BJ (cell line): Measurements from ENCODE around the gene GPBP1. TPM values are rescaled to one million over a fixed set of nuclear protein-coding genes. Genes with fewer than 3 reads are reported as not detected.

Source experiments
- CTCF ChIA-PET: fragments of 350-600 bp; formaldehyde crosslinking; extraction: SDS; loops from one replicate; lab custom pipeline; 2021; ENCODE audit warnings: antibody characterized with exemption, inconsistent platforms; lab: Yijun Ruan, JAX
- POLR2A ChIA-PET: fragments of 300-600 bp; sonication (Branson Sonifier 250); formaldehyde crosslinking; extraction: SDS; loops from one replicate; lab custom pipeline; 2021; ENCODE audit warnings: antibody characterized with exemption; lab: Charles Lee
- DNase-seq: peaks from one replicate; pipeline ENCODE4 v3.0.0-alpha.2; 2011; ENCODE audit warnings: low read depth
- H3K27me3 ChIP-seq: 2 replicates; pipeline ENCODE4 v1.6.0; 2011; ENCODE audit warnings: low read length; ENCODE audit not compliant: control insufficient read depth, insufficient read depth
- H3K36me3 ChIP-seq: 2 replicates; pipeline ENCODE4 v1.5.1; 2011; ENCODE audit warnings: low read length; ENCODE audit not compliant: control insufficient read depth, insufficient read depth
- H3K4me3 ChIP-seq: 2 replicates; pipeline ENCODE4 v1.5.1; 2011; ENCODE audit warnings: low read depth, mild to moderate bottlenecking, control low read depth, low read length
- polyA plus RNA-seq: library from polyadenylated mRNA; depleted of rRNA; stranded (reverse); fragments of >200 nt; gene quantifications from 2 replicates; pipeline ENCODE4 v1.2.3, GENCODE V29; 2011
- TF ChIP-seq, protein P1 (sequence below): IDR thresholded peaks from 2 replicates; pipeline ENCODE4 v1.5.1; 2011; ENCODE audit warnings: low read depth, mild to moderate bottlenecking, control low read depth, inconsistent platforms, low read length, moderate library complexity; ENCODE audit not compliant: insufficient read depth

GPBP1 gene
- polyA plus RNA-seq, 1 experiment: 13.1 TPM

DNA sequence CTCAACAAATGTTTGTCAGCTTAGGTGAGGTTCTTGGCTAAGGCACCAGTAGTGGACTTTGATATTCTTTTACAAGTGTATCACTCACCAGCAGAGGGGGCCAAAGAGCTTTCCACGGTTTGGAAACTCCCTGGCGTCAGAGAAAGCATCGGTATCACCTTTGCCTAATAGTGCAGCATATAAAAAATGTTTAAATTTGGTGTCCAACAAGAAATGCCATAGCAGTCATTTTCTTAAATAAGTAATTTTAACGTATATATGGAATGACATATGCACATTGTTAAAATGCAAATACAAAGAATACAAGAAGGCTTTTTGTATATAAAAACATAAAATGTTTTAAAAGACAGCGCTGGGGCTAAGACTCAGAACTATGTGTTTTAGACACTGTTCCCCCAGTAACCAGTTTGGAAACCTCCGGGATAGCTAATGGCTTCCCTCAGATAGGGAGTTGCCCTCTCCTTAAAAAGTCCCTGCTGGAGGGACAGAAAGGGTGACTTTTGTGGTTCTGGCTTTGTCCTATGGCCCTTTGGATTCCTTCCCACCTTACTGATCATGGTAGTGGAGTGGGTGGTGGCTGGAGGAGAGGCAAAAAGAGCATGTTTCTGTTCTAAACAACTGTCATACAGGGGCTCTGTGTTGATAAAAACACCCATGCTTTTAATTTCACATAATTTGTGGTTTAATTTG lies 124.6 kb downstream of the GPBP1 start:
- Histone ChIP-seq H3K36me3 (no peaks in the 10 kb centered on the region), H3K4me3 (no peak overlapping the region), H3K27me3 (no peaks in the 10 kb centered on the region)
- DNase-seq: peak; percentile 19
- TF ChIP-seq, protein P1, sequence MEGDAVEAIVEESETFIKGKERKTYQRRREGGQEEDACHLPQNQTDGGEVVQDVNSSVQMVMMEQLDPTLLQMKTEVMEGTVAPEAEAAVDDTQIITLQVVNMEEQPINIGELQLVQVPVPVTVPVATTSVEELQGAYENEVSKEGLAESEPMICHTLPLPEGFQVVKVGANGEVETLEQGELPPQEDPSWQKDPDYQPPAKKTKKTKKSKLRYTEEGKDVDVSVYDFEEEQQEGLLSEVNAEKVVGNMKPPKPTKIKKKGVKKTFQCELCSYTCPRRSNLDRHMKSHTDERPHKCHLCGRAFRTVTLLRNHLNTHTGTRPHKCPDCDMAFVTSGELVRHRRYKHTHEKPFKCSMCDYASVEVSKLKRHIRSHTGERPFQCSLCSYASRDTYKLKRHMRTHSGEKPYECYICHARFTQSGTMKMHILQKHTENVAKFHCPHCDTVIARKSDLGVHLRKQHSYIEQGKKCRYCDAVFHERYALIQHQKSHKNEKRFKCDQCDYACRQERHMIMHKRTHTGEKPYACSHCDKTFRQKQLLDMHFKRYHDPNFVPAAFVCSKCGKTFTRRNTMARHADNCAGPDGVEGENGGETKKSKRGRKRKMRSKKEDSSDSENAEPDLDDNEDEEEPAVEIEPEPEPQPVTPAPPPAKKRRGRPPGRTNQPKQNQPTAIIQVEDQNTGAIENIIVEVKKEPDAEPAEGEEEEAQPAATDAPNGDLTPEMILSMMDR: peak; percentile 86
- POLR2A ChIA-PET: interaction anchor here (0.6 kb wide), 1 partner anchor 1162 kb away, joined by 5 read pairs; no protein-coding TSS in a partner anchor
- CTCF ChIA-PET: interaction anchor here (0.6 to 7.8 kb wide), 51 partner anchors 9 to 1168 kb away, joined by 3 to 96 read pairs (median 4); partner anchors contain the start of gene PLK2

DNA sequence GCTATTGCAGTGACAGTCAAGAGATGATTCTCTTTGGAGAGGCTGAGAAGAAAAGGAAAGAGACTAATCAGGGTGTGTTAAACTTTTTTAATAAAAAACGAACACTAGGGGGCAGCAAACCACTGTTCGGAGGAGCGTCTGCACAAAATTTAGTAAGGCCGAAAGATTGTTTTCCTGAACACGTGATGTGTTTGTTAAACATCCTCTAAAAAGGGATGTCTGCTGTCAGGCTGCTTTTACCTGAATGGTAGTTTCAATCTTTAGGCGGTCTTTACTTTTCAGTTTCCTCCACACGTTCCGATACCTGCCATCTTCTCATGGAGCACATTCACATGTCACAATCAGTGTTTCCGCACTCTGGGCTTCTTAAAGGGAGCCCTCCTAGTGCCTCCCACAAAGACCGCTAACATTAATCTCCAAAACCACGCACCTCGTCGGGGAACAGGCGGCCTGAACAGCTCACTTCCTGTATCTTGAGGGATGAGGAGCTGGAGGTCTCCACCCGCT lies 125.2 kb downstream of the GPBP1 start:
- TF ChIP-seq, protein P1: peak; percentile 53
- no peaks in the 10 kb centered on the region for H3K27me3 ChIP-seq
- ChIA-PET CTCF (interaction anchor here (0.6 to 7.8 kb wide), 18 partner anchors 13 to 1163 kb away, joined by 3 to 96 read pairs (median 4); partner anchors contain the start of gene PLK2), POLR2A (no interaction called here)
- peak; percentile 26 for DNase-seq
- H3K36me3 ChIP-seq: no peaks in the 10 kb centered on the region
- H3K4me3 ChIP-seq: no peak overlapping the region

DNA sequence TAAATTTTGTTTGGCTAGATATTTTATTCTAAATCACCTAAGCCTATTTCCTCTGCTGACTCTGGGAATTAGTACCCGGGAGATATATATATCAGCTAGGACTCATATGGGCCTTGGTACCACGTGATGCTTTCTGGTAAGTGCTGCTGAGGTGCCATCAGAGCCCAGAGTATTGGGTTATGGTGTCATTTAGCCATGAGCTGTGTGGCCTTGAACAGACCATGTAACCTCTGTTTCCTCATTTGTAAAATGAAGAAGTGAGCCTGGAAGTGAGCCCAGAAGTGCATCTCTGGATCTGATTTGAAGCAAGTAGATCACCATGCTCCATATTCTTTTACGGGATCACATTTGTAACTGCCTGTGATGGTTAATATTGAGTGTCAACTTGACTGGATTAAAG lies 126.1 kb downstream of the GPBP1 start:
- H3K4me3 ChIP-seq: no peak overlapping the region
- no peaks in the 10 kb centered on the region for H3K27me3 ChIP-seq
- no peaks in the 10 kb centered on the region for H3K36me3 ChIP-seq
- POLR2A ChIA-PET: no interaction called here
- TF ChIP-seq, protein P1: no peak
- CTCF ChIA-PET: interaction anchor here (0.6 to 7.8 kb wide), 8 partner anchors 16 to 1163 kb away, joined by 3 to 96 read pairs (median 8); partner anchors contain the start of gene PLK2
- no peak for DNase-seq

DNA sequence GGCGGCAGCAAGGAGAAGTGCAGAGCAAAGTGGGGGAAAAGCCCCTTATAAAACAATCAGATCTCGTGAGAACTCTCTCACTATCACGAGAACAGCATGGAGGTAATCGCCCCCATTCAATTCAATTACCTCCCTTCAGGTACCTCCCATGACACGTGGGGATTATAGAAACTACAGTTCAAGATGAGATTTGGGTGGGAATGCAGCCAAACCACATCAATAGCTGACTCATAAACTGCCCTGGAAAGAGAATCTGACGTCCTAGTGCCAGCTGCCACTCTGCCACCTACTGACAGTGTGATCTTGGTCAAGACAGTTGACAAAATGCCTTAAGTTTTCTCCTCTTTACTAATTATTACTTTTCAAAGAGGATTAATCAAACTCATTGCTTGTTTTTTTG lies 128.3 kb downstream of the GPBP1 start:
- H3K36me3 ChIP-seq: no peaks in the 10 kb centered on the region
- H3K27me3 ChIP-seq: no peaks in the 10 kb centered on the region
- ChIA-PET POLR2A (no interaction called here), CTCF (interaction anchor here (0.8 to 1.6 kb wide), 2 partner anchors 280 to 1159 kb away, joined by 3 to 5 read pairs; no protein-coding TSS in a partner anchor)
- no peak for DNase-seq
- TF ChIP-seq, protein P1: no peak
- H3K4me3 ChIP-seq: no peak overlapping the region

DNA sequence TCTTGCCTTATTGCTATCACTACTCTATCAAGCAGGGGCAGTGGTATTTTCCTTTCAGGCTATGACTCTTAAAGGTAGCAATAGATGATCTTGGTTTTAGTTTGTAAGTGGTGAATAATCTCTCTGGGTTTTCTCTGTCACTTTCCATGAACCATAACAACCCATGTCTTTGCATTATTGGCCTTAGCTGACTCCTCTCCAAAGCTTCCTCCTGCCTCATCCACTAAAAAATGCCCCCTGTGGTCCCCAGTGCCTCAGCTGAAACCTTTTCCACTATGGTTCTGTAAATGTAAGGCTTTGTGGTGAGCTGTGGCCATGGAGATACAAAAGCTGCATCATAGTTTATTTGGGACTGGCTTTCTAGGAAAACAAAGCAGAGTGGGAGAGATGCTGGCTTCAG lies 128.8 kb downstream of the GPBP1 start:
- ChIA-PET POLR2A (no interaction called here), CTCF (interaction anchor here (0.8 to 1.6 kb wide), 3 partner anchors 279 to 1159 kb away, joined by 3 to 5 read pairs (median 3); no protein-coding TSS in a partner anchor)
- H3K27me3 ChIP-seq: no peaks in the 10 kb centered on the region
- TF ChIP-seq, protein P1: no peak
- H3K36me3 ChIP-seq: no peaks in the 10 kb centered on the region
- DNase-seq: no peak
- no peak overlapping the region for H3K4me3 ChIP-seq
